ENCODE results near the gene SELPLG. TPM values are rescaled to one million over a fixed set of nuclear protein-coding genes. Genes with fewer than 3 reads are reported as not detected.

Gene SELPLG
- total and polyA plus RNA-seq, 2 of the 4 experiments (the other 2 are of a cell fraction): 3.2 to 10.8 TPM

GRCh38 chr12:108644811-108645120 lies 11.1 kb upstream of the SELPLG start:
- ChIA-PET CTCF (no interaction called here), POLR2A (ENCODE audit: unreplicated experiment) (no interaction called here)
- Histone ChIP-seq H3K36me3 (ENCODE audit: control insufficient read depth, insufficient read depth, low read length) (peaks cover 50% of the 10 kb centered on the region), H4K5ac (ENCODE audit: low read depth, low read length) (no peak overlapping the region), H3K9me1 (ENCODE audit: insufficient read depth, low read length) (peaks cover 38% of the 10 kb centered on the region), H3K14ac (replicated peaks; ENCODE audit: low read depth, low read length) (no peak overlapping the region; the same call in 1 of the 2 replicates), H3K18ac (ENCODE audit: low read depth, low read length) (no peak overlapping the region), H3K27ac (ENCODE audit: insufficient read depth, low read length) (no peak overlapping the region), H2BK120ac (ENCODE audit: low read depth, low read length) (no peak overlapping the region), H4K91ac (ENCODE audit: insufficient read depth, low read depth, low read length) (no peak overlapping the region), H3K9ac (ENCODE audit: low read depth, low read length) (no peak overlapping the region), H3K23ac (ENCODE audit: low read depth, low read length) (no peak overlapping the region), H2BK20ac (ENCODE audit: low read depth, low read length) (no peak overlapping the region), H2AK5ac (ENCODE audit: low read depth, low read length) (no peak overlapping the region), H3K9me3 (ENCODE audit: control insufficient read depth, insufficient read depth, low read length) (no peaks in the 10 kb centered on the region), H4K8ac (ENCODE audit: low read depth in 2 of 2, low read length in 2 of 2) (no peak overlapping the region), H2AFZ (replicated peaks; ENCODE audit: low read length, poor library complexity) (no peak overlapping the region), H3K56ac (ENCODE audit: extremely low read depth, insufficient read depth, low read length) (no peak overlapping the region), H2AK9ac (replicated peaks; ENCODE audit: low read depth, low read length, poor library complexity) (no peak overlapping the region), H3K79me1 (ENCODE audit: low read depth in 1 of 2, low read length in 2 of 2) (peaks cover 48 to 85% of the 10 kb centered on the region in 2 experiments), H3K4me2 (ENCODE audit: low read depth, low read length) (no peak overlapping the region), H2BK5ac (ENCODE audit: low read depth, low read length, poor library complexity, severe bottlenecking) (no peak overlapping the region), H3K4me3 (ENCODE audit: insufficient read depth, low read depth, low read length) (no peak overlapping the region), H3K4me1 (ENCODE audit: control insufficient read depth, insufficient read depth, low read length) (peaks cover 30% of the 10 kb centered on the region), H4K20me1 (ENCODE audit: insufficient read depth, low read length) (peaks cover 49% of the 10 kb centered on the region), H2BK15ac (ENCODE audit: low read depth, low read length) (no peak overlapping the region), H3K4ac (ENCODE audit: low read depth, low read length) (no peak overlapping the region), H3K27me3 (ENCODE audit: control insufficient read depth, insufficient read depth, low read length) (no peaks in the 10 kb centered on the region)
- no peak for TF ChIP-seq CHD1 (IDR thresholded peaks at IDR 0.05; ENCODE audit: low read depth, low read length)
- no peak for TF ChIP-seq RCOR1 (IDR thresholded peaks at IDR 0.05; ENCODE audit: insufficient replicate concordance, low read length)
- no peak for TF ChIP-seq MXI1 (IDR thresholded peaks at IDR 0.05; ENCODE audit: borderline replicate concordance, low read depth, low read length)
- no peak for TF ChIP-seq USF2 (IDR thresholded peaks at IDR 0.05; ENCODE audit: low read depth, low read length)
- TF ChIP-seq CEBPB (IDR thresholded peaks at IDR 0.05; ENCODE audit: low read depth, low read length): no peak
- TF ChIP-seq ELK1 (IDR thresholded peaks at IDR 0.05; ENCODE audit: borderline replicate concordance, low read depth, low read length): no peak
- no peak for TF ChIP-seq NFE2L2 (IDR thresholded peaks at IDR 0.05; ENCODE audit: low read depth, low read length)
- no peak for TF ChIP-seq MAFK (IDR thresholded peaks at IDR 0.05; ENCODE audit: low read depth, low read length)
- TF ChIP-seq RAD21 (IDR thresholded peaks at IDR 0.05; ENCODE audit: low read length): no peak
- TF ChIP-seq RFX5 (IDR thresholded peaks at IDR 0.05; ENCODE audit: low read depth, low read length): no peak
- TF ChIP-seq SMC3 (IDR thresholded peaks at IDR 0.05; ENCODE audit: low read depth, low read length): no peak
- TF ChIP-seq BHLHE40 (IDR thresholded peaks at IDR 0.05; ENCODE audit: low read depth, low read length): no peak
- in situ Hi-C loops (cut with MboI; ENCODE audit: low sequenced_read_pairs): loop anchor here (10.0 to 25.0 kb wide), 2 partner anchors 290 to 443 kb away; partner anchors contain the start of genes ALKBH2 and UNG
- no peak for ATAC-seq (ENCODE audit: low read depth)
- no peak for DNase-seq
- BruUV-seq (replicated peaks): no TSS peak
- WGBS, 2 experiments (ENCODE audit: extremely low coverage in 2 of 2, insufficient read length in 1 of 2): no CpG with 5 or more reads among the region's 7 CpGs
- intact Hi-C loops (cut with micrococcal nuclease): loop anchor here (5.0 kb wide), 1 partner anchor 158 kb away; no protein-coding TSS in a partner anchor
- dilution Hi-C loops (cut with HindIII; ENCODE audit: low sequenced_read_pairs, unreplicated experiment): no loop called here

Data from IMR-90 (cell line).